ENCODE measurements around the gene UBXN10. TPM values are rescaled to one million over a fixed set of nuclear protein-coding genes. Genes with fewer than 3 reads are reported as not detected.

UBXN10 gene
- total RNA-seq, 1 donor from 2014 or later, result 0.49 TPM

- H3K4me3 ChIP-seq, result no peak overlapping the region
- intact Hi-C loops (cut with DNase I), result no loop called here
- no peak for DNase-seq (ENCODE audit: extremely low spot score in 2 of 2)
- H3K9me3 ChIP-seq, result no peaks in the 10 kb centered on the region
- H3K36me3 ChIP-seq, result no peaks in the 10 kb centered on the region
- no peak overlapping the region for H3K27ac ChIP-seq
- H3K4me1 ChIP-seq, result peaks cover 17% of the 10 kb centered on the region
- no peak for TF ChIP-seq POLR2A (IDR thresholded peaks at IDR 0.05)
- no peaks in the 10 kb centered on the region for H3K27me3 ChIP-seq
These were observed 1.4 kb downstream of the UBXN10 start for GRCh38 chr1:20187103-20187812.

- H3K27ac ChIP-seq, result no peak overlapping the region
These were observed 2.0 kb downstream of the UBXN10 start for GRCh38 chr1:20187813-20188454.

GRCh38 chr1:20188455-20188817 is 2.5 kb downstream of the UBXN10 start:
- Histone ChIP-seq H3K4me3 (no peak overlapping the region), H3K27ac (no peak overlapping the region), H3K4me1 (peaks cover 17% of the 10 kb centered on the region), H3K27me3 (no peaks in the 10 kb centered on the region), H3K9me3 (no peaks in the 10 kb centered on the region), H3K36me3 (no peaks in the 10 kb centered on the region)
- DNase-seq (ENCODE audit: extremely low spot score in 2 of 2), result no peak
- intact Hi-C loops (cut with DNase I), result no loop called here
- TF ChIP-seq CTCF (IDR thresholded peaks at IDR 0.05), result no peak
- no peak for TF ChIP-seq POLR2AphosphoS5 (IDR thresholded peaks at IDR 0.05; ENCODE audit: insufficient read depth in 1 of 2, low read depth in 1 of 2)
- no peak for TF ChIP-seq POLR2A (IDR thresholded peaks at IDR 0.05)

More at GRCh38 chr1:20187813-20188454, 2.0 kb downstream of the UBXN10 start:
- no peaks in the 10 kb centered on the region for H3K9me3 ChIP-seq
- no peak for TF ChIP-seq CTCF (IDR thresholded peaks at IDR 0.05)
- DNase-seq (ENCODE audit: extremely low spot score in 2 of 2), result no peak
- H3K4me3 ChIP-seq, result no peak overlapping the region
- H3K4me1 ChIP-seq, result peaks cover 17% of the 10 kb centered on the region
- no peaks in the 10 kb centered on the region for H3K36me3 ChIP-seq
- H3K27me3 ChIP-seq, result no peaks in the 10 kb centered on the region
- intact Hi-C loops (cut with DNase I), result no loop called here

GRCh38 chr1:20189664-20190063 is 3.8 kb downstream of the UBXN10 start:
- H3K9me3 ChIP-seq, result no peaks in the 10 kb centered on the region
- H3K4me3 ChIP-seq, result no peak overlapping the region
- H3K27me3 ChIP-seq, result no peaks in the 10 kb centered on the region
- intact Hi-C loops (cut with DNase I), result no loop called here
- no peak for DNase-seq (ENCODE audit: extremely low spot score in 2 of 2)
- no peaks in the 10 kb centered on the region for H3K36me3 ChIP-seq
- no peak overlapping the region for H3K27ac ChIP-seq
- no peak for TF ChIP-seq POLR2AphosphoS5 (IDR thresholded peaks at IDR 0.05; ENCODE audit: insufficient read depth in 1 of 2, low read depth in 1 of 2)
- TF ChIP-seq POLR2A (IDR thresholded peaks at IDR 0.05), result no peak
- TF ChIP-seq CTCF (IDR thresholded peaks at IDR 0.05), result no peak
- peaks cover 21% of the 10 kb centered on the region for H3K4me1 ChIP-seq

- Histone ChIP-seq H3K27me3 (no peaks in the 10 kb centered on the region), H3K4me1 (peaks cover 28% of the 10 kb centered on the region), H3K27ac (no peak overlapping the region), H3K9me3 (no peaks in the 10 kb centered on the region), H3K4me3 (no peak overlapping the region), H3K36me3 (no peaks in the 10 kb centered on the region)
- DNase-seq (ENCODE audit: extremely low spot score in 2 of 2), result no peak
- intact Hi-C loops (cut with DNase I), result no loop called here
- TF ChIP-seq POLR2AphosphoS5 (IDR thresholded peaks at IDR 0.05; ENCODE audit: insufficient read depth in 1 of 2, low read depth in 1 of 2), result no peak
- no peak for TF ChIP-seq CTCF (IDR thresholded peaks at IDR 0.05)
These were observed 4.6 kb downstream of the UBXN10 start for GRCh38 chr1:20190256-20191160.

Measured in vagina (tissue), 2 donors.